AG10803 (cell line): ENCODE measurements around the gene MYO10.

ENCODE experiments used
- DNase-seq: peaks from one replicate; pipeline ENCODE4 v3.0.0; 2010; ENCODE audit warnings: low read depth
- H3K4me3 ChIP-seq: 2 replicates; pipeline ENCODE4 v1.5.1; 2011; ENCODE audit warnings: mild to moderate bottlenecking, low read length, control low read depth
- TF ChIP-seq, protein P1 (sequence below): conservative IDR thresholded peaks from 2 replicates; pipeline ENCODE4 v1.5.1; 2011; ENCODE audit warnings: mild to moderate bottlenecking, low read length, control low read depth, inconsistent platforms

Gene MYO10

DNA sequence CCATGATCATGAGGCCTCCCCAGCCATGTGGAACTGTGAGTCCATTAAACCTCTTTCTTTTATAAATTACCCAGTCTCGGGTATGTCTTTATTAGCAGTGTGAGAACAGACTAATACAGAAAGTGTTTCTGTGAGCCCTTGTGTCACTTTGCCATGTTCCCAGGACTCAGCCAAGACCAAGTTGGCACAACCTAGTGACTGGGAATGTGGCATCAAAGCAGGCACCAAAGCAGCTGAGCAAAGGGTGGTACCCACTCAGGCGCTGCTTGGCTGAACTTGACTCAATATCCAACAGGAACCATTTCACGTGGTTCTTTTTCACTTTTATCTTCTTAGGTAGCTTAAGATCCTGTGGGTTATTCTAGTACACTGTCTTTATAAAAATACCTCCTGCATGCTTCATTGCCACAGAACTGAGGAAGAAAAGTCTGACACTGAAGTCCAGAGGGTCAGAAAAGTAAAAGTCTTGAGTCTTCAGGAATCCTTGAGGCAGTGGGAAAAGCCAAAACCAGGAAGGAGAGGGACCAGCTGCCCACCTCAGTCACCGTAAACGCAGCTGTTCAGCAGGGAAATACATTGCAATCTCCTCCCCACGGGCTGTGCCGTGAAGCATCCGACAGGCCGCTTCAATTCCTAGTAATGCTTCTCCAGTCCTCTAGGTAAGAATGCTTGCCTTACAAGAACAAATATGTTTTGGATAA is 228.8 kb downstream of the MYO10 start:
- no peak overlapping the region for H3K4me3 ChIP-seq
- TF ChIP-seq, protein P1, sequence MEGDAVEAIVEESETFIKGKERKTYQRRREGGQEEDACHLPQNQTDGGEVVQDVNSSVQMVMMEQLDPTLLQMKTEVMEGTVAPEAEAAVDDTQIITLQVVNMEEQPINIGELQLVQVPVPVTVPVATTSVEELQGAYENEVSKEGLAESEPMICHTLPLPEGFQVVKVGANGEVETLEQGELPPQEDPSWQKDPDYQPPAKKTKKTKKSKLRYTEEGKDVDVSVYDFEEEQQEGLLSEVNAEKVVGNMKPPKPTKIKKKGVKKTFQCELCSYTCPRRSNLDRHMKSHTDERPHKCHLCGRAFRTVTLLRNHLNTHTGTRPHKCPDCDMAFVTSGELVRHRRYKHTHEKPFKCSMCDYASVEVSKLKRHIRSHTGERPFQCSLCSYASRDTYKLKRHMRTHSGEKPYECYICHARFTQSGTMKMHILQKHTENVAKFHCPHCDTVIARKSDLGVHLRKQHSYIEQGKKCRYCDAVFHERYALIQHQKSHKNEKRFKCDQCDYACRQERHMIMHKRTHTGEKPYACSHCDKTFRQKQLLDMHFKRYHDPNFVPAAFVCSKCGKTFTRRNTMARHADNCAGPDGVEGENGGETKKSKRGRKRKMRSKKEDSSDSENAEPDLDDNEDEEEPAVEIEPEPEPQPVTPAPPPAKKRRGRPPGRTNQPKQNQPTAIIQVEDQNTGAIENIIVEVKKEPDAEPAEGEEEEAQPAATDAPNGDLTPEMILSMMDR, result no peak
- DNase-seq, result no peak

DNA sequence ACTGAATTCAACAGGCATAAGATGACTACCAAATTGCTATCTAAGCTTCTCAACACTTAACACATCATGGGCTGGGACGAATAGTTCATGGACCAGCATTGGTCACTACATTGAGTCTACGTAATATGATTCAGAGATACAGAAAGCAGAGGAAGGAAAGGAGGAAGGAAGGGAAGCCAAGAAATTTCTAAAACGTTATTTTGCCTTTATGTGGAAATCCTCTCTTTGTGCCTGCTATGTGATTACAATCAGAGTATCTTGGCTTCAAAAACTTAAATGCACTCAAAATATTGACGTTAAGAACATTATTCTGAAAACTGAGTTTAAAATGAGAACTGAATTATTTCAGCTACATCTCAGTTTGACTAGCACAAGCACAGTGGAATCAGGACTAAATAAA is 231.1 kb downstream of the MYO10 start:
- no peak for DNase-seq
- TF ChIP-seq, protein P1, result no peak
- no peak overlapping the region for H3K4me3 ChIP-seq

DNA sequence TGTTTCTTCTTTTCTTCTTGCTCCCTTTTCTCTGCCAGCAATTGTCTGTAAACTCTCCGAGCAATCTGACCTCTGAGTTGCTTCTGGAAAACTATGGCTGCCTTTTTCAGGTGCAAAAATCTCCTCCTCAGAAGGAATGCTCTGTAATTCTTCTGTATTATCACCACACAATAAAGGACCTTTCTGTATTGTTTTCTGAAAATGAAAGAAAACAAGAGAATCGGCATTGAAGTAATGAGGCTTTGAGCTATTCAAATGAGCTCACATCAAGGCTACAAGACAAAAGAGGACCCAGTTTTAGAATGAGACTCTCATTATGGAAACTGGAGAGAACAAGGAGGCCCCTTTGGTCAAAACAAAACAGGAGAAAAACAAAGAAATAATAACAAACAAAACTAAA is 233.1 kb downstream of the MYO10 start:
- TF ChIP-seq, protein P1, result no peak
- DNase-seq, result no peak
- H3K4me3 ChIP-seq, result no peak overlapping the region

DNA sequence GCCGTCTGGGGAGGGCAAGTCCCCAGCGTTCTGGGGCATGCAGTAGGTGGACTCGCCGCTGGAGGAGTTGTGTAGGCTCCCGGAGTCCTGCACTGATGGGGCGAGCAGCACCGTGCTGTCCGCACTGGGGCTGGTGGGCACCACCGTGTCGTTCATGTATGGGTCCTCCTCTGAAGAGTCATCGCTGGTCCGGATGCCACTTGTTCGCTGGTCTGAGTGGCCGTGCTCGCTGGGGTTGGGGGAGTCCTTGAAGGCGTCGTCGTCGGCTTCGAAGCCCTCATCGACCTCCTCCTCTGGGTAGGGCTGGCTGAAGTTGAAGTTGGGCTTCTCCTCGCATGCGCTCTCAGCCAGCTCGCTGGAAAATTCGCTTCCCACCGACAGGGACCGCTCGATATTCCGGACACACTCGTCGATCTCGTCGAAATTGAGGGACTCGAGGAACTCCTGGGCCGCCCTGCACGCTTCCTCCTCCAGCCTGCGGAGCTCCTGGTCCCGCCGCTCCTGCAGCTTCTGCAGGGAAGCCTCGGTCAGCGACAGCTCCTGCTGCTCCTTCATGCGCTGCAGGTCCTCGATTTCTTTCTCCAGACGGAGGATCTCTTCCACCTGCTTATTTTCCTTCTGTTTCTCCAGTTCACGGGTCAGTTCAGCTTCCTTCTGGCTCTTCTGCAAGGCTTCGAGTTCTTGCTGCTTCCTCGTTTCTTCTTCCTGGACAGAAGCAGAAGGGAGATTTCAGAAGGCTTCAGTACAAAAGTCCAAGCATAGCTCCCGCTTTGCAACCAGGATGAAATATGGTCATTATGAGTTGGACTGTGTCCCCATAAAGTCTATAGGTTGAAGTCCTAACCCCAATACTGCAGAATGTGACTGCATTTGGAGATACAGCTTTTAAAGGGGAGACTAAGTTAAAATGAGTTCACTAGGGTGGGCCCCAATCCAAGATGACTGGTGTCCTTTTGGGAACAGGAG is 234.7 kb downstream of the MYO10 start:
- no peak overlapping the region for H3K4me3 ChIP-seq
- no peak for DNase-seq
- TF ChIP-seq, protein P1, result no peak

DNA sequence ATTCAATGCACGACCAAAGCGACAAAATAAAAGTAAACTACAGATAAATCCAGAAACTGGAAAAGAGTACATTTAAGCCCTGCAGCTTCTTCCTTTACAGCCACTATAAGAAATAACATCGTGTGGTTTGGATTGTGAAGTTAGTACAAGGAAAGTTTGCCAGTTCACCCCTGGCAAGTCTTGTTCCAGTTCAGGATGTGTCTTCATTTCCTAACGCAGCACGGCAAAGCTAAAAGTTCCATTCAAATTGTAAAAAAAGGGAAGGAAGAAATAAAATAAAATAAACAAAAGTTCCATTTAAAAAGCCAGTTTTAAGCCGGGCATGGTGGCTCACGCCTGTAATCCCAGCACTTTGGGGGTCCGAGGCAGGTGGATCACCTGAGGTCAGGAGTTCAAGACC is 236.0 kb downstream of the MYO10 start:
- DNase-seq, result no peak
- TF ChIP-seq, protein P1, result no peak
- no peak overlapping the region for H3K4me3 ChIP-seq

DNA sequence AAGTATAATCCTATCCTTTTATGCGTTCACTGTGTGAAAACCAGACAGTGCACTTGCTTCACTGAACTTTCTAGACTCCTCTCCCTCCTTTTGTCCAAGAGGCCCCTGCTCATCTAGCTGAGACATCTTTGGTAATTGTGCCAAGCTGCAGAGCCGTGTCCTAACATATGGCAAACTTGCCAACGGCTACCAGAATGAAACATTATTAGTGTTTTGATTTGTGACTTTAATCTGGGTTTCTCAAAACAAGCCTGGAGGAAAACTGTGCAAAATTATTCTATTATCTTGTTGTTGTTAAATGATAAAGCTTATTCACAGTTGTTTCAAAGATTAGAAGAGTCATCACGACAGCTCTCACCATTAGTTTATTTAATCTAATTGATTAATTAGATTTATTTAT is 240.3 kb downstream of the MYO10 start:
- DNase-seq, result peak; percentile 41
- TF ChIP-seq, protein P1, result no peak
- H3K4me3 ChIP-seq, result no peak overlapping the region

DNA sequence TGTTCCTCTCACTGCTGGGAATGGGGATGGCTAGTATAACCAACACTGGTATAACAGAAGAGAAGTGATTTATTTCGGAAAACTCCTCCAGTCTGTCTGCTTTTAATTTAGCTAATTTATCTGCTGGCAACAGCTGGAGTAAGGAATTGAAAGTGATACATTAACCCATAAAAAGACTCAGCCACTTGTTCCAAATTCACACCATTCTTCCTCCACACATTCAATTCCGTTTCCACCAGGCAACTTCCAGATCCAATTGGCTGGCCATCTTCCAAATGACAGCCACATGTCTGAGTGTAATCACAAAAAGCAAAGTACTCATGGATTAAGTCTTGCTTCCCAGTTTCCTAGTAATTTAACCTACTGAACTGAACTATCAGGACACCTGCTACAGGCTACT is 242.2 kb downstream of the MYO10 start:
- TF ChIP-seq, protein P1, result no peak
- no peak overlapping the region for H3K4me3 ChIP-seq
- peak; percentile 62 for DNase-seq
